ENCODE results near the gene IPO9.

IPO9 gene

GRCh38 chr1:201845331-201846083 is 16.6 kb downstream of the IPO9 start:
- no peak for TF ChIP-seq SIN3A (IDR thresholded peaks at IDR 0.05; ENCODE audit: borderline replicate concordance, insufficient read depth, low read length)
- TF ChIP-seq FOXP2 (optimal IDR thresholded peaks at IDR 0.05; ENCODE audit: borderline replicate concordance, extremely low read depth, extremely low read length, insufficient read depth): no peak
- no peak for TF ChIP-seq POLR2AphosphoS5 (IDR thresholded peaks at IDR 0.05; ENCODE audit: low read depth, low read length)
- TF ChIP-seq REST (IDR thresholded peaks at IDR 0.05; ENCODE audit: insufficient read depth in 1 of 2, low read depth in 2 of 2, low read length in 2 of 2): no peak
- no peak for TF ChIP-seq TAF1 (IDR thresholded peaks at IDR 0.05; ENCODE audit: borderline replicate concordance, insufficient read depth, low read length)

GRCh38 chr1:201847150-201847549 is 18.2 kb downstream of the IPO9 start:
- TF ChIP-seq FOXP2 (optimal IDR thresholded peaks at IDR 0.05; ENCODE audit: borderline replicate concordance, extremely low read depth, extremely low read length, insufficient read depth) (no peak), SIN3A (IDR thresholded peaks at IDR 0.05; ENCODE audit: borderline replicate concordance, insufficient read depth, low read length) (no peak), REST (IDR thresholded peaks at IDR 0.05; ENCODE audit: insufficient read depth in 1 of 2, low read depth in 2 of 2, low read length in 2 of 2) (no peak), TAF1 (IDR thresholded peaks at IDR 0.05; ENCODE audit: borderline replicate concordance, insufficient read depth, low read length) (no peak), POLR2AphosphoS5 (IDR thresholded peaks at IDR 0.05; ENCODE audit: low read depth, low read length) (no peak)

GRCh38 chr1:201848230-201848629 is 19.3 kb downstream of the IPO9 start:
- no peak for TF ChIP-seq REST (IDR thresholded peaks at IDR 0.05; ENCODE audit: insufficient read depth in 1 of 2, low read depth in 2 of 2, low read length in 2 of 2)
- no peak for TF ChIP-seq TAF1 (IDR thresholded peaks at IDR 0.05; ENCODE audit: borderline replicate concordance, insufficient read depth, low read length)
- TF ChIP-seq SIN3A (IDR thresholded peaks at IDR 0.05; ENCODE audit: borderline replicate concordance, insufficient read depth, low read length): no peak
- no peak for TF ChIP-seq FOXP2 (optimal IDR thresholded peaks at IDR 0.05; ENCODE audit: borderline replicate concordance, extremely low read depth, extremely low read length, insufficient read depth)
- TF ChIP-seq POLR2AphosphoS5 (IDR thresholded peaks at IDR 0.05; ENCODE audit: low read depth, low read length): no peak

GRCh38 chr1:201849372-201850052 is 20.6 kb downstream of the IPO9 start:
- no peak for TF ChIP-seq SIN3A (IDR thresholded peaks at IDR 0.05; ENCODE audit: borderline replicate concordance, insufficient read depth, low read length)
- TF ChIP-seq TAF1 (IDR thresholded peaks at IDR 0.05; ENCODE audit: borderline replicate concordance, insufficient read depth, low read length): no peak
- TF ChIP-seq POLR2AphosphoS5 (IDR thresholded peaks at IDR 0.05; ENCODE audit: low read depth, low read length): no peak
- TF ChIP-seq REST (IDR thresholded peaks at IDR 0.05; ENCODE audit: insufficient read depth in 1 of 2, low read depth in 2 of 2, low read length in 2 of 2): no peak
- TF ChIP-seq FOXP2 (optimal IDR thresholded peaks at IDR 0.05; ENCODE audit: borderline replicate concordance, extremely low read depth, extremely low read length, insufficient read depth): no peak
